Hematopoietic multipotent progenitor cell treated with erythropoietin and hydrocortisone succinate and interleukin-3 and kit ligand, for 4 days (in vitro differentiated cells): ENCODE data around the gene KCTD21.
"Not testable (repeated sequence)": the region's sequence is repeated elsewhere in the genome, so short reads cannot be mapped to it uniquely, and the experiment has no call there.

Source experiments
- DNase-seq: peaks from one replicate; pipeline ENCODE4 v3.0.0-alpha.2; 2015

The KCTD21 gene

GRCh38 chr11:78200061-78200460 is 11.6 kb upstream of the KCTD21 start:
- DNase-seq = no peak

GRCh38 chr11:78199653-78200015 is 11.2 kb upstream of the KCTD21 start:
- DNase-seq = no peak

GRCh38 chr11:78199015-78199652 is 10.7 kb upstream of the KCTD21 start:
- DNase-seq = no peak

GRCh38 chr11:78197816-78198215 is 9.4 kb upstream of the KCTD21 start:
- no peak for DNase-seq

GRCh38 chr11:78196661-78197091 is 8.2 kb upstream of the KCTD21 start:
- no peak for DNase-seq

GRCh38 chr11:78195917-78196560 is 7.6 kb upstream of the KCTD21 start:
- DNase-seq = no peak

GRCh38 chr11:78194490-78194889 is 6.1 kb upstream of the KCTD21 start:
- no peak for DNase-seq

GRCh38 chr11:78193806-78194205 is 5.4 kb upstream of the KCTD21 start:
- DNase-seq = no peak

- no peak for DNase-seq
Measured at GRCh38 chr11:78192911-78193351, 4.5 kb upstream of the KCTD21 start.

- DNase-seq = no peak
Measured at GRCh38 chr11:78192223-78192719, 3.8 kb upstream of the KCTD21 start.

GRCh38 chr11:78190871-78191538 is 2.6 kb upstream of the KCTD21 start:
- no peak for DNase-seq

- DNase-seq = no peak
Measured at GRCh38 chr11:78190374-78190773, 1.9 kb upstream of the KCTD21 start.

GRCh38 chr11:78189851-78190250 is 1.4 kb upstream of the KCTD21 start:
- DNase-seq = no peak

- no peak for DNase-seq
Measured at GRCh38 chr11:78189174-78189724, 823 bp upstream of the KCTD21 start.

GRCh38 chr11:78187366-78188285 is 800 bp downstream of the KCTD21 start:
- no peak for DNase-seq

- peak; percentile 50 for DNase-seq
Measured at GRCh38 chr11:78181185-78181584, 7.2 kb downstream of the KCTD21 start.

- no peak for DNase-seq
Measured at GRCh38 chr11:78180751-78181150, 7.7 kb downstream of the KCTD21 start.

GRCh38 chr11:78179459-78180071 is 8.9 kb downstream of the KCTD21 start:
- DNase-seq = no peak

- DNase-seq = no peak
Measured at GRCh38 chr11:78177216-78177615, 11.2 kb downstream of the KCTD21 start.

- DNase-seq = no peak
Measured at GRCh38 chr11:78176605-78177141, 11.8 kb downstream of the KCTD21 start.

- not testable (repeated sequence) for DNase-seq
Measured at GRCh38 chr11:78175862-78176261, 12.6 kb downstream of the KCTD21 start.

- no peak for DNase-seq
Measured at GRCh38 chr11:78171951-78172350, 16.5 kb downstream of the KCTD21 start.
